ENCODE data around the gene NFATC2. TPM values are rescaled to one million over a fixed set of nuclear protein-coding genes. Genes with fewer than 3 reads are reported as not detected.

NFATC2 gene
- total and polyA plus RNA-seq, 2 of the 8 experiments (the other 6 are each of a cell fraction or from before 2014, with no cell fraction given), result 0.27 to 0.91 TPM

GRCh38 chr20:51583499-51583898, 41.0 kb upstream of the NFATC2 start:
- no peak overlapping the region for H3K23ac ChIP-seq (ENCODE audit: insufficient read length)
- H4K91ac ChIP-seq (replicated peaks; ENCODE audit: insufficient read length, low read length), result no peak overlapping the region
- H4K8ac ChIP-seq (ENCODE audit: extremely low read depth, insufficient read depth, low read length), result no peak overlapping the region
- no peak overlapping the region for H4K5ac ChIP-seq (ENCODE audit: insufficient read length, low read depth, low read length)
- no peak for DNase-seq (ENCODE audit: low read depth in 1 of 2, low spot score in 2 of 2)
- no peak overlapping the region for H3K27ac ChIP-seq (ENCODE audit: low read depth, low read length)
- no peaks in the 10 kb centered on the region for H3K36me3 ChIP-seq (ENCODE audit: control insufficient read depth in 2 of 4, insufficient read depth in 4 of 4, low read length in 3 of 4)
- no peak for FAIRE-seq
- no peak overlapping the region for H2BK5ac ChIP-seq (ENCODE audit: low read depth, low read length)
- H3K4ac ChIP-seq (replicated peaks; ENCODE audit: insufficient read length, low read depth, low read length), result no peak overlapping the region
- no peak overlapping the region for H3K18ac ChIP-seq (ENCODE audit: extremely low read depth, low read length)
- H4K20me1 ChIP-seq (replicated peaks in 1 of 2; ENCODE audit: control insufficient read depth in 1 of 2, insufficient read depth in 2 of 2, low read length in 2 of 2), result no peaks in the 10 kb centered on the region
- no peak overlapping the region for H2BK20ac ChIP-seq (ENCODE audit: low read length)
- 0 out of 2 replicates have a peak, but pooled peaks have one; percentile 26 for TF ChIP-seq SP1 (IDR thresholded peaks at IDR 0.05; ENCODE audit: low read depth, low read length)
- no peak for TF ChIP-seq SP4 (IDR thresholded peaks at IDR 0.05; ENCODE audit: low read length)
- peak overlapping the region; percentile 30; the same call in 1 of the 2 replicates for H2AFZ ChIP-seq (ENCODE audit: low read length)
- no peak overlapping the region for H3K56ac ChIP-seq (replicated peaks; ENCODE audit: insufficient read length, low read depth, low read length)
- no peak overlapping the region for H3K4me3 ChIP-seq (ENCODE audit: extremely low read depth in 1 of 4, insufficient read depth in 2 of 4, low read depth in 3 of 4, low read length in 4 of 4)
- H3K14ac ChIP-seq (ENCODE audit: insufficient read length), result no peak overlapping the region
- H3K79me1 ChIP-seq (ENCODE audit: low read depth, low read length), result no peaks in the 10 kb centered on the region
- no peaks in the 10 kb centered on the region for H3K79me2 ChIP-seq (ENCODE audit: control insufficient read depth in 1 of 2, insufficient read depth in 2 of 2, low read length in 2 of 2)
- no peak overlapping the region for H2BK120ac ChIP-seq (replicated peaks; ENCODE audit: low read depth, low read length)
- H3K23me2 ChIP-seq (ENCODE audit: low read depth, low read length), result no peaks in the 10 kb centered on the region
- H2BK15ac ChIP-seq (ENCODE audit: low read length), result no peak overlapping the region
- no peak overlapping the region for H3K4me2 ChIP-seq (ENCODE audit: insufficient read depth in 1 of 2, low read depth in 2 of 2, low read length in 2 of 2)
- WGBS, 2 experiments (ENCODE audit: extremely low coverage in 1 of 2, insufficient coverage in 1 of 2, insufficient read length in 1 of 2, insufficient replicate concordance in 2 of 2, low coverage in 1 of 2, low lambda C conversion rate in 2 of 2, missing lambda C conversion rate in 1 of 2), result 92% methylated on average over 14 of the region's 14 CpGs; no CpG with 5 or more reads in 1 of the 2 experiments
- no peak overlapping the region for H2BK12ac ChIP-seq (ENCODE audit: low read depth, low read length)
- H3K9ac ChIP-seq (replicated peaks in 1 of 4; ENCODE audit: extremely low read depth in 1 of 4, low read depth in 3 of 4, low read length in 3 of 4), result no peak overlapping the region
- H2AK5ac ChIP-seq (ENCODE audit: low read depth, low read length), result no peak overlapping the region
- no peaks in the 10 kb centered on the region for H3K4me1 ChIP-seq (replicated peaks in 1 of 4; ENCODE audit: control insufficient read depth in 3 of 4, insufficient read depth in 4 of 4, low read length in 3 of 4)
- no peaks in the 10 kb centered on the region for H3K9me3 ChIP-seq (ENCODE audit: insufficient read depth in 2 of 2, low read depth in 1 of 2, low read length in 1 of 2)
- ChIA-PET POLR2A (ENCODE audit: partially characterized antibody) (no interaction called here), CTCF (ENCODE audit: partially characterized antibody) (interaction anchor here (0.6 to 1.3 kb wide), 6 partner anchors 12 to 602 kb away, joined by 3 to 8 read pairs (median 4); no protein-coding TSS in a partner anchor)
- no peaks in the 10 kb centered on the region for H3K27me3 ChIP-seq (replicated peaks in 1 of 4; ENCODE audit: control insufficient read depth in 3 of 4, extremely low read depth in 1 of 4, insufficient read depth in 3 of 4, low read length in 3 of 4)
